ENCODE data around the gene RAMAC.
"Not testable (repeated sequence)": the region's sequence is repeated elsewhere in the genome, so short reads cannot be mapped to it uniquely, and the experiment has no call there.

RAMAC gene

GRCh38 chr15:82985688-82986441 lies at the start of gene RAMAC:
TSS of gene RAMAC (plus strand) at chr15:82986210. CDS start at chr15:82989019, 2,809 bp downstream.
- DNase-seq (ENCODE audit: low spot score) = peak; percentile 93

- no peak for DNase-seq (ENCODE audit: low spot score)
These were observed 48.9 kb upstream of the RAMAC start for GRCh38 chr15:82936966-82937711.

GRCh38 chr15:82937712-82938058 lies 48.3 kb upstream of the RAMAC start:
- DNase-seq (ENCODE audit: low spot score) = no peak

- DNase-seq (ENCODE audit: low spot score) = not testable (repeated sequence)
These were observed 46.3 kb upstream of the RAMAC start for GRCh38 chr15:82939678-82940077.

- no peak for DNase-seq (ENCODE audit: low spot score)
These were observed 43.3 kb upstream of the RAMAC start for GRCh38 chr15:82942691-82943090.

- DNase-seq (ENCODE audit: low spot score) = no peak
These were observed 42.8 kb upstream of the RAMAC start for GRCh38 chr15:82943176-82943575.

- DNase-seq (ENCODE audit: low spot score) = no peak
These were observed 42.0 kb upstream of the RAMAC start for GRCh38 chr15:82944056-82944455.

GRCh38 chr15:82944821-82945220 lies 41.2 kb upstream of the RAMAC start:
- no peak for DNase-seq (ENCODE audit: low spot score)

GRCh38 chr15:82945326-82945725 lies 40.7 kb upstream of the RAMAC start:
- no peak for DNase-seq (ENCODE audit: low spot score)

- no peak for DNase-seq (ENCODE audit: low spot score)
These were observed 39.8 kb upstream of the RAMAC start for GRCh38 chr15:82946155-82946701.

GRCh38 chr15:82950295-82950694 lies 35.7 kb upstream of the RAMAC start:
- no peak for DNase-seq (ENCODE audit: low spot score)

- peak; percentile 46 for DNase-seq (ENCODE audit: low spot score)
These were observed 35.2 kb upstream of the RAMAC start for GRCh38 chr15:82950746-82951370.

GRCh38 chr15:82951472-82952157 lies 34.4 kb upstream of the RAMAC start:
- DNase-seq (ENCODE audit: low spot score) = no peak

- no peak for DNase-seq (ENCODE audit: low spot score)
These were observed 33.6 kb upstream of the RAMAC start, which contains the start of gene HOMER2 for GRCh38 chr15:82952158-82953081. TSS of gene HOMER2 (minus strand) at chr15:82952720. CDS start at chr15:82952535, 185 bp downstream.

- no peak for DNase-seq (ENCODE audit: low spot score)
These were observed 27.4 kb upstream of the RAMAC start for GRCh38 chr15:82958638-82959037.

GRCh38 chr15:82959423-82959822 lies 26.6 kb upstream of the RAMAC start:
- no peak for DNase-seq (ENCODE audit: low spot score)

GRCh38 chr15:82960766-82961165 lies 25.2 kb upstream of the RAMAC start:
- no peak for DNase-seq (ENCODE audit: low spot score)

GRCh38 chr15:82963471-82964341 lies 22.3 kb upstream of the RAMAC start:
- no peak for DNase-seq (ENCODE audit: low spot score)

- no peak for DNase-seq (ENCODE audit: low spot score)
These were observed 21.1 kb upstream of the RAMAC start for GRCh38 chr15:82964890-82965289.

- DNase-seq (ENCODE audit: low spot score) = peak; percentile 79
These were observed 19.3 kb upstream of the RAMAC start for GRCh38 chr15:82966671-82967071.
